H1 (cell line): Measurements from ENCODE around the gene NUCB1. TPM values are rescaled to one million over a fixed set of nuclear protein-coding genes. Genes with fewer than 3 reads are reported as not detected.

Experiments
- CTCF ChIA-PET: fragments of 300-600 bp; sonication (Branson Sonifier 250); formaldehyde crosslinking; loops from one replicate; lab custom pipeline; 2021; ENCODE audit not compliant: partially characterized antibody; lab: Charles Lee
- POLR2A ChIA-PET: fragments of 300-600 bp; sonication (Branson Sonifier 250); formaldehyde crosslinking; loops from one replicate; lab custom pipeline; 2021; ENCODE audit warnings: inconsistent platforms; ENCODE audit not compliant: partially characterized antibody; lab: Charles Lee
- DNase-seq, 2 experiments: peaks; one replicate each; pipeline versions ENCODE4 v3.0.0 to v3.0.0-alpha.2; 2010 to 2022; ENCODE audit warnings: low spot score in 2 of 2, low read depth in 1 of 2, mixed read lengths in 1 of 2
- FAIRE-seq: peaks from 2 replicates; lab custom pipeline; 2011; peaks lifted over from hg19 to GRCh38; lab: Jason Lieb, UNC
- H2AFZ ChIP-seq: 2 replicates; pipeline ENCODE4 v1.8.1; 2012; ENCODE audit warnings: low read length, inconsistent platforms
- H2AK5ac ChIP-seq: 2 replicates; pipeline ENCODE4 v1.6.1; 2013; ENCODE audit warnings: low read depth, low read length
- H2BK120ac ChIP-seq: replicated peaks from 2 replicates; pipeline ENCODE3; 2013; ENCODE audit warnings: low read depth, low read length, inconsistent platforms
- H2BK12ac ChIP-seq: 2 replicates; pipeline ENCODE4 v1.6.1; 2013; ENCODE audit warnings: low read depth, low read length
- H2BK15ac ChIP-seq: 2 replicates; pipeline ENCODE4 v1.6.1; 2013; ENCODE audit warnings: low read length
- H2BK20ac ChIP-seq: 2 replicates; pipeline ENCODE4 v1.6.1; 2013; ENCODE audit warnings: low read length
- H2BK5ac ChIP-seq: 2 replicates; pipeline ENCODE4 v1.6.1; 2013; ENCODE audit warnings: low read depth, low read length
- H3K14ac ChIP-seq: 2 replicates; pipeline ENCODE4 v1.6.1; 2013; ENCODE audit warnings: inconsistent platforms; ENCODE audit not compliant: insufficient read length
- H3K18ac ChIP-seq: 2 replicates; pipeline ENCODE4 v1.6.1; 2013; ENCODE audit warnings: low read length; ENCODE audit errors: extremely low read depth
- H3K23ac ChIP-seq: 2 replicates; pipeline ENCODE4 v1.6.1; 2013; ENCODE audit warnings: inconsistent platforms; ENCODE audit not compliant: insufficient read length
- H3K23me2 ChIP-seq: 2 replicates; pipeline ENCODE4 v1.6.1; 2013; ENCODE audit warnings: low read depth, low read length
- H3K27ac ChIP-seq: 2 replicates; pipeline ENCODE4 v1.6.1; 2011; ENCODE audit warnings: low read depth, low read length, inconsistent platforms
- H3K27me3 ChIP-seq, 4 experiments: replicated peaks in 1 of 4; 1 replicate in 1 of 4; 2 replicates in 3 of 4; pipeline versions ENCODE4 v1.6.1 to v1.8.1; 2011 to 2013; ENCODE audit warnings: low read length in 3 of 4, mild to moderate bottlenecking in 3 of 4, inconsistent platforms in 2 of 4, mixed read lengths in 2 of 4, moderate library complexity in 1 of 4; ENCODE audit not compliant: control insufficient read depth in 3 of 4, insufficient read depth in 3 of 4; ENCODE audit errors: extremely low read depth in 1 of 4
- H3K36me3 ChIP-seq, 4 experiments: 2 replicates each; pipeline versions ENCODE4 v1.6.1 to v1.8.1; 2011 to 2013; ENCODE audit warnings: mild to moderate bottlenecking in 4 of 4, low read length in 3 of 4, moderate library complexity in 2 of 4, control low read depth in 1 of 4, inconsistent platforms in 1 of 4; ENCODE audit not compliant: insufficient read depth in 4 of 4, control insufficient read depth in 2 of 4
- H3K4ac ChIP-seq: replicated peaks from 2 replicates; pipeline ENCODE3; 2013; ENCODE audit warnings: low read length, low read depth, mixed read lengths, inconsistent platforms; ENCODE audit not compliant: insufficient read length
- H3K4me1 ChIP-seq, 4 experiments: replicated peaks in 1 of 4; 1 replicate in 1 of 4; 2 replicates in 3 of 4; pipeline versions ENCODE4 v1.6.1 to v1.8.1; 2011 to 2013; ENCODE audit warnings: low read length in 3 of 4, inconsistent platforms in 2 of 4, mixed read lengths in 1 of 4; ENCODE audit not compliant: insufficient read depth in 4 of 4, control insufficient read depth in 3 of 4
- H3K4me2 ChIP-seq, 2 experiments: 2 replicates each; pipeline versions ENCODE4 v1.6.1 to v1.8.1; 2011 to 2013; ENCODE audit warnings: low read depth in 2 of 2, low read length in 2 of 2, control low read depth in 1 of 2, inconsistent platforms in 1 of 2, mild to moderate bottlenecking in 1 of 2; ENCODE audit not compliant: insufficient read depth in 1 of 2
- H3K4me3 ChIP-seq, 4 experiments: fragments of 200-600, 300-600 bp in 1 of 4; sonication (generic), shearing (Covaris generic), sonication (Bioruptor Twin) in 1 of 4; 2 replicates each; pipeline versions ENCODE4 v1.5.1 to v1.8.1; 2011 to 2016; ENCODE audit warnings: low read length in 4 of 4, low read depth in 3 of 4, control low read depth in 2 of 4, inconsistent platforms in 2 of 4, mild to moderate bottlenecking in 2 of 4, mixed read lengths in 1 of 4, moderate library complexity in 1 of 4; ENCODE audit not compliant: insufficient read depth in 2 of 4; ENCODE audit errors: extremely low read depth in 1 of 4
- H3K56ac ChIP-seq: replicated peaks from 2 replicates; pipeline ENCODE3; 2013; ENCODE audit warnings: low read depth, mild to moderate bottlenecking, mixed read lengths, low read length, inconsistent platforms; ENCODE audit not compliant: insufficient read length
- H3K79me1 ChIP-seq: 2 replicates; pipeline ENCODE4 v1.6.1; 2013; ENCODE audit warnings: low read depth, low read length, control low read depth
- H3K79me2 ChIP-seq, 2 experiments: 2 replicates each; pipeline versions ENCODE4 v1.6.1 to v1.8.1; 2012 to 2013; ENCODE audit warnings: low read length in 2 of 2, mild to moderate bottlenecking in 2 of 2, inconsistent platforms in 1 of 2; ENCODE audit not compliant: insufficient read depth in 2 of 2, control insufficient read depth in 1 of 2
- H3K9ac ChIP-seq, 4 experiments: replicated peaks in 1 of 4; 1 replicate in 1 of 4; 2 replicates in 3 of 4; pipeline versions ENCODE4 v1.6.1 to v1.8.1; 2011 to 2013; ENCODE audit warnings: low read depth in 3 of 4, low read length in 3 of 4, control low read depth in 2 of 4, mild to moderate bottlenecking in 2 of 4, moderate library complexity in 2 of 4, inconsistent platforms in 1 of 4; ENCODE audit errors: extremely low read depth in 1 of 4
- H3K9me3 ChIP-seq, 2 experiments: 2 replicates each; pipeline versions ENCODE4 v1.6.1 to v1.8.1; 2012 to 2013; ENCODE audit warnings: mild to moderate bottlenecking in 2 of 2, moderate library complexity in 2 of 2, control low read depth in 1 of 2, inconsistent platforms in 1 of 2, low read depth in 1 of 2, low read length in 1 of 2, mixed read lengths in 1 of 2; ENCODE audit not compliant: insufficient read depth in 2 of 2
- H4K20me1 ChIP-seq, 2 experiments: replicated peaks in 1 of 2; 2 replicates each; pipeline versions ENCODE3 to v1.8.1; 2011 to 2013; ENCODE audit warnings: inconsistent platforms in 2 of 2, low read length in 2 of 2, mild to moderate bottlenecking in 1 of 2; ENCODE audit not compliant: insufficient read depth in 2 of 2, control insufficient read depth in 1 of 2
- H4K5ac ChIP-seq: 2 replicates; pipeline ENCODE4 v1.6.1; 2013; ENCODE audit warnings: low read length, low read depth, mixed read lengths, inconsistent platforms; ENCODE audit not compliant: insufficient read length
- H4K8ac ChIP-seq: 2 replicates; pipeline ENCODE4 v1.8.0; 2013; ENCODE audit warnings: mild to moderate bottlenecking, moderate library complexity, low read length, inconsistent platforms; ENCODE audit not compliant: insufficient read depth; ENCODE audit errors: extremely low read depth
- H4K91ac ChIP-seq: replicated peaks from 2 replicates; pipeline ENCODE3; 2013; ENCODE audit warnings: low read length, mixed read lengths, inconsistent platforms; ENCODE audit not compliant: insufficient read length
- BCL11A ChIP-seq, 2 experiments: IDR thresholded peaks; one replicate each; pipeline ENCODE4 v1.6.1; 2011; ENCODE audit warnings: low read depth in 2 of 2, low read length in 2 of 2, mild to moderate bottlenecking in 2 of 2
- BRCA1 ChIP-seq: IDR thresholded peaks from 2 replicates; pipeline ENCODE4 v1.6.1; 2012; ENCODE audit warnings: low read depth, low read length, improper control_type of control experiment
- CHD2 ChIP-seq: IDR thresholded peaks from 2 replicates; pipeline ENCODE4 v1.6.1; 2012; ENCODE audit warnings: low read length, improper control_type of control experiment
- EGR1 ChIP-seq: IDR thresholded peaks from 2 replicates; pipeline ENCODE4 v1.6.1; 2011; ENCODE audit warnings: low read depth, low read length, borderline replicate concordance
- FOSL1 ChIP-seq: IDR thresholded peaks from 2 replicates; pipeline ENCODE4 v1.6.1; 2011; ENCODE audit warnings: mild to moderate bottlenecking, low read depth, low read length, moderate library complexity; ENCODE audit not compliant: insufficient read depth
- NANOG ChIP-seq: IDR thresholded peaks from 2 replicates; pipeline ENCODE4 v1.6.1; 2011; ENCODE audit warnings: low read length, low read depth, mild to moderate bottlenecking, inconsistent platforms; ENCODE audit not compliant: insufficient read depth, poor library complexity, severe bottlenecking
- PHF8 ChIP-seq: fragments of 200-600 bp; sonication (generic); conservative IDR thresholded peaks from 2 replicates; pipeline ENCODE4 v1.7.1; 2012; ENCODE audit warnings: low read depth, mild to moderate bottlenecking, inconsistent platforms, low read length, moderate library complexity
- POLR2A ChIP-seq, 2 experiments: IDR thresholded peaks; 1 replicate in 1 of 2; 2 replicates in 1 of 2; pipeline ENCODE4 v1.6.1; 2011; ENCODE audit warnings: low read depth in 2 of 2, low read length in 2 of 2, mild to moderate bottlenecking in 2 of 2; ENCODE audit errors: control extremely low read depth in 1 of 2
- POU5F1 ChIP-seq: IDR thresholded peaks from 2 replicates; pipeline ENCODE4 v1.6.1; 2011; ENCODE audit warnings: low read depth, mild to moderate bottlenecking, low read length, moderate library complexity
- SIN3A ChIP-seq, 2 experiments: IDR thresholded peaks in 1 of 2; conservative IDR thresholded peaks in 1 of 2; 2 replicates each; pipeline ENCODE4 v1.6.1; 2011 to 2012; ENCODE audit warnings: low read length in 2 of 2, improper control_type of control experiment in 1 of 2, low read depth in 1 of 2, mild to moderate bottlenecking in 1 of 2
- SP2 ChIP-seq: IDR thresholded peaks from 2 replicates; pipeline ENCODE4 v1.6.1; 2012; ENCODE audit warnings: mild to moderate bottlenecking, low read length, inconsistent platforms
- WGBS, 2 experiments: shearing (Covaris generic) in 1 of 2; methylation state at CpG; one replicate each; pipeline versions ENCODE4 v1.1.6 to v1.1.7; 2013 to 2015; ENCODE audit warnings: low lambda C conversion rate in 2 of 2, mixed read lengths in 2 of 2, inconsistent platforms in 1 of 2, low coverage in 1 of 2, missing lambda C conversion rate in 1 of 2; ENCODE audit not compliant: insufficient replicate concordance in 2 of 2, insufficient coverage in 1 of 2, insufficient read length in 1 of 2; ENCODE audit errors: extremely low coverage in 1 of 2, missing lambda C conversion rate in 1 of 2; 5-methylcytosine and 5-hydroxymethylcytosine counted together
- polyA plus RNA-seq, 7 experiments: library from polyadenylated mRNA; depleted of rRNA in 3 of 7; stranded (reverse) in 5 of 7; unstranded in 2 of 7; fragments of >200 nt in 5 of 7; fragments of 200-250 nt in 2 of 7; gene quantifications; 1 replicate in 5 of 7; 2 replicates in 1 of 7; 4 replicates in 1 of 7; pipeline versions ENCODE4 v1.2.1 to v1.2.3, GENCODE V29; 2011 to 2013; ENCODE audit warnings: missing spikeins in 2 of 7, mixed read lengths in 2 of 7
- total RNA-seq: library from RNA; stranded (reverse); fragmentation: NEBNext Ultra II Directional; extraction: Animal tissue kit (Norgen Biotek cat#: 25700); gene quantifications from 2 replicates; pipeline ENCODE4 v1.2.1, GENCODE V29; 2021

Gene NUCB1
- total and polyA plus RNA-seq, 2 of the 8 experiments (the other 6 are each of a cell fraction or from before 2014, with no cell fraction given) = 111 to 121 TPM

GRCh38 chr19:48954595-48955307, 54.6 kb downstream of the NUCB1 start, which contains the start of gene BAX:
BAX (plus strand) TSS chr19:48954875; CDS start chr19:48954929, 54 bp downstream.
- peak within 1 kb of the TSS; percentile 32 for H4K91ac ChIP-seq
- H3K4me2 ChIP-seq = peak within 1 kb of the TSS; percentile 81 to 92
- peak within 1 kb of the TSS; percentile 84 for H4K8ac ChIP-seq
- H3K27me3 ChIP-seq = no peaks in the 10 kb centered on the region; a peak in 1 of 7 replicates
- H3K79me2 ChIP-seq = peaks cover 0 to 19% of the 10 kb centered on the region in 2 experiments; a peak in 2 of 4 replicates
- H3K4ac ChIP-seq = peak within 1 kb of the TSS; percentile 99
- H2AK5ac ChIP-seq = peak within 1 kb of the TSS; percentile 60; the same call in 1 of the 2 replicates
- no peak within 1 kb of the TSS for H2BK15ac ChIP-seq
- peak within 1 kb of the TSS; percentile 96 for H2AFZ ChIP-seq
- peak within 1 kb of the TSS; percentile 99 for H3K18ac ChIP-seq
- H3K9ac ChIP-seq = peak within 1 kb of the TSS; percentile 89 to 95 (median 92)
- 1% methylated on average over 30 of the region's 71 CpGs; no CpG with 5 or more reads in 1 of the 2 experiments for WGBS, 2 experiments
- FAIRE-seq (no peak), DNase-seq (peak; percentile 91 to 99)
- no peak within 1 kb of the TSS for H3K14ac ChIP-seq
- ChIA-PET POLR2A (interaction anchor here (0.6 to 3.8 kb wide), 7 partner anchors 9 to 167 kb away, joined by 3 to 27 read pairs (median 4); partner anchors contain the start of gene FTL), CTCF (interaction anchor here (0.8 to 1.2 kb wide), 4 partner anchors 16 to 76 kb away, joined by 3 to 4 read pairs (median 4); no protein-coding TSS in a partner anchor)
- H3K4me1 ChIP-seq = peaks cover 0 to 11% (median 6%) of the 10 kb centered on the region in 4 experiments; a peak in 5 of 7 replicates
- H4K5ac ChIP-seq = peak within 1 kb of the TSS; percentile 94
- H3K23me2 ChIP-seq = no peaks in the 10 kb centered on the region; the same call in 1 of the 2 replicates
- H3K79me1 ChIP-seq = no peaks in the 10 kb centered on the region; the same call in 1 of the 2 replicates
- peaks cover 2% of the 10 kb centered on the region in 2 experiments for H4K20me1 ChIP-seq
- H2BK120ac ChIP-seq = peak within 1 kb of the TSS; percentile 99
- no peak within 1 kb of the TSS for H3K23ac ChIP-seq
- H2BK20ac ChIP-seq = no peak within 1 kb of the TSS
- H2BK5ac ChIP-seq = peak within 1 kb of the TSS; percentile 99
- H3K4me3 ChIP-seq = peak within 1 kb of the TSS; percentile 75 to 93 (median 86)
- H3K36me3 ChIP-seq = peaks cover 4 to 15% (median 9%) of the 10 kb centered on the region in 4 experiments; a peak in 6 of 8 replicates
- H3K56ac ChIP-seq = peak within 1 kb of the TSS; percentile 98
- no peaks in the 10 kb centered on the region for H3K9me3 ChIP-seq
- H2BK12ac ChIP-seq = 0 out of 2 replicates have a peak within 1 kb of the TSS, but pooled peaks have one; percentile 6
- H3K27ac ChIP-seq = peak within 1 kb of the TSS; percentile 94
- TF ChIP-seq NANOG = peak; percentile 65
- TF ChIP-seq EGR1 = 0 out of 2 replicates have a peak, but pooled peaks have one; percentile 39
- TF ChIP-seq POLR2A (IDR thresholded peaks at IDR 0.05; ENCODE audit: control extremely low read depth in 1 of 2, low read depth in 2 of 2, low read length in 2 of 2) = peak in 1 of 2 experiments; percentile 85; a peak in 2 of 3 replicates
- TF ChIP-seq PHF8 = peak; percentile 77
- peak; percentile 60 to 97; a peak in 2 of 4 replicates for TF ChIP-seq SIN3A (conservative IDR thresholded peaks at IDR 0.05 in 1 of 2, IDR thresholded peaks at IDR 0.05 in 1 of 2; ENCODE audit: low read depth in 1 of 2, low read length in 2 of 2)
- peak; percentile 56; the same call in 1 of the 2 replicates for TF ChIP-seq FOSL1
- no peak for TF ChIP-seq POU5F1
- 0 out of 2 replicates have a peak, but pooled peaks have one; percentile 26 for TF ChIP-seq BRCA1
- TF ChIP-seq BCL11A (IDR thresholded peaks at IDR 0.05; ENCODE audit: low read depth in 2 of 2, low read length in 2 of 2) = no peak
- TF ChIP-seq SP2 = no peak
- TF ChIP-seq CHD2 = no peak
